HG03159 (cell line): Measurements from ENCODE around the gene DMGDH.

Experiments used
- ATAC-seq: cut with Tn5 transposase; IDR thresholded peaks from one replicate; pipeline ENCODE4 v1.9.1; 2021; ENCODE audit warnings: mild to moderate bottlenecking, moderate library complexity; ENCODE audit not compliant: unreplicated experiment

Gene DMGDH

DNA sequence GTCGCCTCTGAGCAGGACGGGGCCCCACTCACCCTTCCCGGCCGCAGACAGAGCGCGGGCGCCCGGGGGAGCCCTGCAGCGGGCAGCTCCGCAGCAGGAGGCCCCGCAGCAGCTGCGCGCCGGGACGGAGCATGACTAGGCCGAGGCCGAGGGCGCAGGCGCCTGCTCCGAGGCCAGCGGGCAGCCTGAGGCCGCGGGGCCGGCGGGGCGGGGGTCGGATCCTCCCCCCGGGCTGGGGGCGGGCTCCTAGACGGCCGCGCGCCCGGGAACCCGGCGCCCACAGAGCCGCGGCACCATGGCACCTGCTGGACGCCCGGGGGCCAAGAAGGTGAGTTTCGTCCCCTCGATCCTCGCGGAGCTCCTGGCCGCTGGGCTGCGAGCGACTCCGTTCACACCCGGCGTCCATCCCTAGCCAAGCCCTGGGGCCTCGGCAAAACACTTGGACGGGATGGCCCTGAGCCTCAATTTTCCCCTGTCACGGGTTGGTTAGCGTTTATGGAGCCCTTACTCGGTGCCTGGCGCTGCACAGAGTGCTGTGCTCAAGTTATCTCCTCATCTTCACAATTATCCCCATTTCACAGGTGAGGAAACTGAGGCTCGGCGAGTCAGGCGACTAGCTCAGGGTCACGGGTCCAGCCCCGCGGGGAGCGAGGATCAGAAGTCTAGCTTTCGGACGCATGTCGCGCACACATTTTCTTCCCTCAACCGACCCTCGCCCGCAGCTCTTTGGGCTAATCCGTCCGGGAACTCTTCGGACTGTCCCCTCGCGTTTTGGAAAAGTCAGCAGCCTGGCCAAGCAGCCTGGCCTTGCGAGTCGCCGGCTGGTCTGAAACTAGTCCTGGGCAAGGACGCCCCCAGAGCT, at the start of gene DMGDH, which contains the start of gene BHMT2:
DMGDH (minus strand) TSS at position 187 of the 862 bp plus-strand sequence; CDS start at position 133, 54 bp downstream.
BHMT2 (plus strand) TSS at position 280 of the 862 bp plus-strand sequence; CDS start at position 296, 16 bp downstream.
- ATAC-seq: no peak

DNA sequence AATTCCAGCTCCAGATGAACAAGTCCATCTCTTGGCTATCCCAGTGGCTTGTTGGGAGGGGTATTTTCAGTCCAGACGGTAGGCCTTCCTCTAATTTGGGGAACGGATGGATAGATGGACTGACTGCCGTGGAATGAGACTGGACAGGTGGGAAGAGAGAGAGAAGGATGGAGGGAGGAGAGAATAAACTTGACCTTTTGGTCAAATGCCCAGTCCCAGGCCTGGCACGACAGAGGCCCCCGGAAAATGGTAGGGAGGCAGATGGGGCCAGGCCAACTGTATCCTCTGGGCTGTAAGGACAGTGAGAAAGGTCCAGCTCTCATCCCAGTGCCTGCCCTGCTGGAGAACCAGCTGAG, 43.2 kb upstream of the DMGDH start:
- ATAC-seq: no peak

DNA sequence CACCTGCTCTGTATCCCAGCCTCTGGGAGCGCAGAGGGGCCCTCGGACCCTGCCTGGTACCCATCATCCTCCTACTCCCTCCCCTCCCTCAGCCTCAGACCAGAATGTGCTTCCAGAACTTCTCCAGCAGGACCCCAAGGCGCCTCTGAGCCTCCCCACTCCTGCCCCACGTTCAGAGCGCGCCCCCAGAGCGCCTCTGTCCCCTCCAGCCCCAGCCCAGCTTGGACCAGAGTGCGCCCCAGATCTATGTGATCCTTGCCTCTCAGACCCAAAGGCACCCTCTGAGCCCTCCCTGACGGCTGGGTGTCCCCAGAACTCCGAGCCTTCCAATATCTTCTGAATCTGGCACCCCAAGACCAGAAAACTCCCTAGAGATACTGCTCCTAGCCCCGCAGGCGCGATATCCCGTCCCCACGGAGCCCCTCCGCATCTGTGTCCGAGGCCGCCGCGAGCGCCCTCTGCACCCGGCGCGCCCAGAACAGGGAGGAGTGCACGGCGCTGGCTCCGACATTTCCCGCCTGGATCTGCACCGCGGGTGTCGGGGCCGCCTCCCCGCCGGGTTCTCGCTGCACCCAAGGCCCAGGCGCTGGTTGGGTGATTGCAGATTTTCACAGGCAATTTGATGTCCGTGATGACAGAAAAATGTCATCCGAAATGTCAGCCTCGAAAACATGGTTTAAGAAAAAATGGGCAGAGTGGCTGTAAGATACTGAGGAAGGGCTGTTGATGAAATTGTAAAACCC, 42.7 kb upstream of the DMGDH start:
- ATAC-seq: no peak

DNA sequence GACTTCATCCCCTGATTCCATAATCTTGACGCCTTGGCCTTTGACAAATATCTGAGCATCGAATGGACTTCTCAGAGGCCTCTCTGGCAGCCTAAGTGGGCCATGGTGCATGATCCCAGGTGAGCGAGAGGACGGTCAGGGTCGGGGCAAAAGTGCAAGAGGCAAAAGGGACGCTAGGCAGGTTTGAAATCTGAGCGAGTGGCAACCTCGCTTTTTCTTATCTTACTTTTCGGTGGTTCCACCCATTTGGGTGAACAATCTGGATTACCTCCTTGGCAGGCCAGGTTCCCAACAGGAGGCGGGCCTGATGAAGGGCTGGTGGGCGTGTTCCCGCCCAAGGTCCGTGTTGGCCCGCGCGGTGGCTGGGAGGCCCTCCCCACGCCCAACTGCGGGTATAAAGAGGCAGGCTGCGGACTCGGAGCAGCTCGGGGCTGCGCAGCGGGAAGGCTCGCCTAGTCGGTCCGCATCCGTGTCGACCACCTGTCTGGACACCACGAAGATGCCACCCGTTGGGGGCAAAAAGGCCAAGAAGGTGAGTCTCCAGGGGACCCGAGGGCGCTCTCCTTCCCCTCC, 42.0 kb upstream of the DMGDH start, which contains the start of gene BHMT:
BHMT (plus strand) TSS at position 423 of the 573 bp plus-strand sequence; CDS start at position 500, 77 bp downstream.
- no peak for ATAC-seq

DNA sequence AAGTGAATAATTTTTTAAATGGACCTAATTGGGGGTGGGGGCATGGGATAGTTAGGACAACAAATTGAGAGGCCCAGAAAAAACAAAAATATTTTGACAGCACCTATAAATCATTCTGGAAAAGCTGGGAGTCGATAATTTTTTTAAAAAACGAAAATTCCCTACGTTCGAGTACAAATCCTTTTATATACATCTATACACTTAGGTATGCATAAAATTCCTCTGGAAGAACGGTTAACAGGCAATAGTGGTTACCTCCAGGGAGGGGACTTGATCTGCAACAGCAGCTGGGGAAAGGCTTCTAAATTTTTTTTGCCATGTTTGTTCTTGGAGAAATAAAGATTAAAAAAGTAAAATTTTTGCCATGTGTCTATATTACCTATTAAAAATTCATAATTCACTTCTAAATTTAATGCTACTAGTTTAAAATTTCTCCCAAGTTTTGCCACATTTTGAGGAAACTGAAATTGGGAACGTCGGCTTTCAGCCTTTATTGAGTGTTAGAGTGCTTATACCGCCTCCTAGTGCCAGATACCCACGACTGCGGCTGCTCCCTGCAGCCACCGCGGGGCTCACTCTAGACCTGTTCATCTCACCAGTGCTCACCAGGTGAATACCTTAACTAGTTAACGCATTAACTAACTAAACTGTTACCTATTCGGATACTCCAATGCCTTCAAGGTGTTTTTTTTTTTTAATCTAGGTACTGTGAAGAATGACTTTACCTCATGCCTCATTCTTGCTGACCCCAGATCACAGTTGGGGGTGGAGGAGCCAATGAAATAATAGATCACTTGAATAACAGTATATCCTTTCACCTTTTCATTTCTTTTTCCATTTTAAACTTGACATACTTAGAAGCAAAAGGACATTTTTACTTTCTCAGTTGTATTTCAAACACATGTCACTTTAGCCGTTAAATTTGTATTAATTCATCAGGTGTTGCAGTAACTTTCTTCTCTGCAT, 40.3 kb upstream of the DMGDH start:
- ATAC-seq: no peak

DNA sequence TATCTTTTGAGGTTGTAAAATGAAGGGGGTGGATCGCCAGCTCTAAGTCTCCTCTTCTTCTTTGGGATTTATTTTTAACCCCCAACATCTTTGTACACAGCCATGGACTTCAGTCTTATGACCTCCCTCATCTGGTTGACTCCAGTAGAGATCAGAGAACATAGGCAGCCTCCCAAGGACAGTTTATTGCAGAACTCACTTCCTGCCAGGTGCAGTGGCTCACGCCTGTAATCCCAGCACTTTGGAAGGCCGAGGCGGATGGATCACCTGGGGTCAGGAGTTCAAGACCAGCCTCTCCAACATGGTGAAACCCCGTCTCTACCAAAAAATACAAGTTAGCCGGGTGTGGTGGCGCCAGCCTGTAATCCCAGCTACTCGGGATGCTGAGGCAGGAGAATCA, 39.3 kb upstream of the DMGDH start:
- ATAC-seq: no peak

DNA sequence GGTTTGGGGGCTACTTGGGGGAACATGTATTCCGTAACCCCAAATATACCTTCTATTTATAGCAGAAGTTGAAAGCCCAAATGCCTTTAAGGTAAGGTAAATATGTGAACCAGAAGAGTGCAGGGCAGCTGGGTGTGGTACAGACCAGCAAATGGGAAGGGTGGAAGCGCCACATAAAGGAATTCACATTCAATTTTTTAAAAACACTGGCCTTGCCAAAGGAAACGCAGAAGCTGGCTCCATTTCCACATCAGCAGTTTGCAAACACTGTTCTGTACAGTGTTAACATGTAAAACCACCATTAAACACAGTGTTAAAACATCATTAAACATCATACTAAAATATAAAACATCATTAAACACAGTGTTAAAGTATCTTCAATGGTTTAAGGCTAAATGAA, 38.6 kb upstream of the DMGDH start:
- no peak for ATAC-seq

DNA sequence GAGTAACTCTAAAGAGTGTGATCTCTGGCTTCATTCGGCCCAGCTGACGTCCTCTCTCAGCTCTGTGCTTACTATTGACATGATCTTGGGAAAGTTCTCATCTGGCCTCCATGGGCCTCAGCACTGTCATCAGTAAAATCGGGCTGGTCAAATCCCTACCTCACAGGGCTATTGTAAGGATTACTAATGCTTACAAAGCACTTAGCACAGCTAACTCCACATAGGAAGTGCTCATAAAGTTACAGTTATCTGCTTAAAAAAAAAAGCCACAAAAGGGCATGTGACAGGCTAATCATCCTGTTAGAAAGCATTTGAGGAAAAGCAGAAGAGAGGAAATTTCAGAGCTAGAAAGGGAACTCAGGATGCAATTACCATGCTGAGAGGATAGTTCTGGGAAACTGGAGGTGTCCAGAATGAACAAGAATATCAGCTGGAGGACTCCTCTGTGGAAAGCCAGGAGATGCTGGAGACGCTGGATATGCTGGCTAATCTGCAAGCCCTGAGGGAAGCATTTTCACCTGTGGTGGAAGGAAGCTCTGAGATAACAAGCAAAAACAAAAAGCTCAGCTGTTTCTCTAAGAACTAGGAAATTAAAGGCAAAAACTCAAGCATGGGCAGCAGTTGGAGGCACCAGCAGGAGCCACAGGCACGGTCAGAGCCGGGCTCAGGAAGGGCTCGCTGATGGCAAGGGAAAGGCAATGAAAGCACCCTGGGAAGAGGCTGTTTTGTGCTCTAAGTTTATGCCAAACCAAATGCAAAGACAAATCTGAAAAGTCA, 37.7 kb upstream of the DMGDH start:
- no peak for ATAC-seq

DNA sequence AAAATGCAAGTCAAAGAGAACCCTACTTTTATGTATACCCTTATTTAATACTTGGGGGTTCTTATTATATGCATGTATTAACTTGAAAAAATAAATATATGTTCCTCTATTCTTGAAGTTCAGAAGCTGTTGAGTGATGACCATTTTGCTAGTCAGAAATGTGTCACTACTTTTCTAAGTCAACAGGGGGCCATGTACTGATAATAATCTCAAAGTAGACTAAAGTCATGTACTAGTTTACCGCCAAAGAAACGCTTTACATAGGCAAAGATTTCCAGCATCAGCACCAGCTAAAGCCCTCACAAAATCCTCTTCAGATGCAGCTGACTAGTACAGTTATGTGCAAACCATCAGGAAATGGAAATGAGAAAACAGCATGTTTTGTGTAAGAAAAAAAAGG, 36.4 kb upstream of the DMGDH start:
- no peak for ATAC-seq

DNA sequence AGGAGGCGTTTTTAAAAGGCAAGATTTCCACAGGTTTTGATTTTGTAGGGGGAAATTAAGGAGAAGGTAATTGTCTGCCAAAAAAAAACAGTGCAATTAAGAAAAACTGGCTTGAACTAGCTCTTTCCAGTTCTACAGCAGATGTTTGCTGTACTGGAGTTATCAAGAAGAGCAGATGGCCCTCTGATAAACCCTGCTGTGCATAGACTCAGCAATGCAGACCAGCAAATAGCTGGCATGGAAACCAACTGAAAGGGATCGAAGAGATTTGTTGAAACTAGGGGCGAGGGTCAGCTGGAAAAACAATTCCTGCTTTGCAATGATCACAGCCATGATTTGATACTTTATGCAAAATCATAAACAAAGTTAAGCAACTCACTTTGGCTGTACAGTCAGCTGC, 24.3 kb upstream of the DMGDH start:
- no peak for ATAC-seq

DNA sequence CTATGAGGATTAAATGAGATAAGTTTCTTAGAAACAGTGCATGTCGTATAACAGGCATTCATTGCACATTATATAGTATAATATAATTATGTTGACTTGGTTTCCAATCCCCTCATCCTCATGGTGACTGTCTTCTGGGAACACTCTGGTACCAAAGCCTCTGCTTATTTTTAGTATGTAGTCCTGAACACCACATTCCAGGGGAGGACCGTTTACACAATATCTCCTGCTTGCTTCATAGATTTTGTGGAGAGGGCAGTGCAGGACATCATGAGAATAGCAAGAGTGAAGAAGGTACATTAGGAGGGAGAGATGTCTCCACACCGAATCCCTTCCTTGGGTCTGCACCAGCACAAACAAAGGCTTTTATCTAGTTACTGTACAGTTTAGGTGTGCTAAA, 21.6 kb upstream of the DMGDH start:
- ATAC-seq: no peak

DNA sequence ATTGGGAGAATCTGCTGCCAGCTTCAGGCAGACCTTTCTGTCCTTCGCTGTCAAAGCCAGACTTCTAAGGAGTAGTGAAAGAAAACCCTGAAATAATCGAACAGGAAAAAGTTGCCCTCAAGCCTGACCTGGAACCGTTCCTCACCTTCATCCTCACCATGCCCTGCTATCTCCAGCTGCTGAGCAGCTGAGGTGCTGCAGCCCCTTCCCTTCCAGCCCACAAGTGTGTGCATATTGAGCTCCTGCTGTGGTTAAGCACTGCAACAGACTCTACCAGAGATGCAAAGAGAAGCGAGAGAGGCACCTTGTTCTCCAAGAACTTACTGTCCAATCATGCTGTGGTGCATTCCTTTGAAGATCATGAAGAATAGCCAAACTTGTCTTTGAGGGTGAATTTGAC, 19.0 kb upstream of the DMGDH start:
- no peak for ATAC-seq

DNA sequence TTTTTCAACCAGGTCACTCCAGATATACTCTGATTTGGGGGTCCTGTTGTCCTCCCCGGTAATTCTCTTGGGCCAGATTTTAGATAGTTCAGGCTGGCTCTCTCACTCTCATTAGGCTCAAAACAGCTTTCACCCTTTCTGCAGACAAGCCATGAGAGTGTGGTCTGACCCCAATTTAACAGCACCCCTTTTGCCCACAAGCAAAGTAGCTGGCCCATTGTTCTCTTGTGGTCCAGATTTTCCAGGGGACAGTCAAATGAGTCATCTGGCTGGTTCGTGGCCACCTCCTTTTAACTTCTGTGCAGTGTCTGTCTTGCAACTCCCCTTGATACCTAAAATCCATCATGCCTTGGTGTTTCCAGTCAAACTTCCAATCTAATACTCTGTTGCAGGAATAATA, 16.6 kb upstream of the DMGDH start:
- no peak for ATAC-seq

DNA sequence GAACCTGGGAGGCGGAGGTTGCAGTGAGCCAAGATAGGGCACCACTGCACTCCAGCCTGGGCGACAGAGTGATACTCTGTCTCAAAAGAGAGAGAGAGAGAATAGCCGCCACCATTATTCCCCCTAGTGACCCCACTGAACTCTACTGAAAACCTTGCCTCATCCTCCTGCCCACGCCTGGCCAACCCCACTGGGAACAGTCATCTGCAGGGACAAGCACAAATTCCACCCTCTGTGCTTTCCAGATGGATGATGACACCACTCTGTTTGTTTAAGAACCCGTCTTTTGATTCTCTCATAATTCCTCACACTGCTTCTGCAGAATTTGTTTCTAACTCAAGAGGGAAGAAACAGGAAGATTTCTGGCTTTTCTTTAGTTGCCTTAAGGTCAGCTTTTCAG, 12.3 kb upstream of the DMGDH start:
- ATAC-seq: no peak

DNA sequence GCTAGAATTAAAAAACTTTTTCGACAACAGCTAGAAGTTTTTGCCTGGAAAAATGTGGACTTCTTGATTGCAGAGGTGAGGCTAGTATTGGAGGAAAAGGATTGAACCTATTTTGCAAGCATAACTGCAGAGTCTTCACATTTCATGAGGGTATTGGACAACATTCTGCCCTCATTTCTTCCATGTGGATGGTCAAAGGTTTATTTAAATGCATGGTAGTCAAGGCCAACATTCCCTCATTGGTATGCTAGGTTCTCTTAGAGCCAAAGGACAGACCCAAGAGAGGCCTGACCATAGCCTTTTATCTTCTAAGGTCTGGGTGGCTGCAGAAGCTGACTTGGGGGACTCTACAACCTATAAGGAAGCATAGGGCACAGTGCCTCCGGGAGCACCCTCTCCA, 11.3 kb upstream of the DMGDH start:
- no peak for ATAC-seq

DNA sequence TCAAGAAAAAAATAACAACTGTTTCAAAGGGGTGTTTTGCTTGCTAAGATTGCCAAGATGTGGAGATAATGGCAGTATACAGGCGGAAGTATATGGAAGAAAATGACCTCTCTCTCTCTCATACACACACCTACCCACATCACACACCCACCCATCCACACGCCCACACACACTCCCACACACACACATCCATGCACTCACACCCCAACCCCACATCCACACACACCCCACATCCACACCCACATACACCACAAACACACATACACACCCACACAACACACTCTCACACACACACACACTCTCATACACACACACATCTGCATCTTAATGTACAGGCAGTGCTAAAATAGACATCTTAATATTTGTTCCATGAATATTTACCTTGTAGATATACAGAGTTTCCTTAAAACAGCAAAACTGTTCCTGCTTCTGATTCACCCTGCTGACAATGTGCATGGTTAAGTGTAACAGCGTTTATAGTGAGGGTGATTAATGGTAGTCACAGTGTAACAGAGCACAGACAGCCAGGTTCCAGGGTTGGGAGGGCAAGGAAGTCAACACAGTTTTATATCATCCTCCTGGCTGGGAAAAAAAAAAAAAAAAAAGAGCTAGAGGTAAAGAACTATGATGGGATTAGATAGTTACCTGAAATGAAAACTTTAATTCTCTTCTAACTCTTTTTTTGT, 8.3 kb upstream of the DMGDH start:
- no peak for ATAC-seq

DNA sequence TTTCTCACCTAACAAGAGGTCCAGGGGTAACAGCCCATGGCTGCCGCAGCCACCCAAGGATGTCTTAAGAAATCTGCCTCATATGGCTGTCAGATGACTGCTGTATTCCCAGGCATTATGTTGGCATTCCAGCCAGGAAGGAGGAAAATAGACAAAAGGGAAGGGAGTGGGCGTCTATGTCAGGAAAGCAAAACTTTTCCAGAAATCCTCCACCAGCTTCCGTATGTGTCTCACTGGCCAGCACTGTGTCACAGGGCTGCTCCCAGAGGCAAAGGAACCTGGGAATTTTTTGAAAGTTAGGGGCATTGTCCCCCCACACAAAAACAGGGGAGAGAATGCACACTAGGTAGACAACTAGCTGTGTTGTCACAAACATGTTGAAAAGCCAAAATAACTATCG, 7.3 kb upstream of the DMGDH start:
- ATAC-seq: no peak

DNA sequence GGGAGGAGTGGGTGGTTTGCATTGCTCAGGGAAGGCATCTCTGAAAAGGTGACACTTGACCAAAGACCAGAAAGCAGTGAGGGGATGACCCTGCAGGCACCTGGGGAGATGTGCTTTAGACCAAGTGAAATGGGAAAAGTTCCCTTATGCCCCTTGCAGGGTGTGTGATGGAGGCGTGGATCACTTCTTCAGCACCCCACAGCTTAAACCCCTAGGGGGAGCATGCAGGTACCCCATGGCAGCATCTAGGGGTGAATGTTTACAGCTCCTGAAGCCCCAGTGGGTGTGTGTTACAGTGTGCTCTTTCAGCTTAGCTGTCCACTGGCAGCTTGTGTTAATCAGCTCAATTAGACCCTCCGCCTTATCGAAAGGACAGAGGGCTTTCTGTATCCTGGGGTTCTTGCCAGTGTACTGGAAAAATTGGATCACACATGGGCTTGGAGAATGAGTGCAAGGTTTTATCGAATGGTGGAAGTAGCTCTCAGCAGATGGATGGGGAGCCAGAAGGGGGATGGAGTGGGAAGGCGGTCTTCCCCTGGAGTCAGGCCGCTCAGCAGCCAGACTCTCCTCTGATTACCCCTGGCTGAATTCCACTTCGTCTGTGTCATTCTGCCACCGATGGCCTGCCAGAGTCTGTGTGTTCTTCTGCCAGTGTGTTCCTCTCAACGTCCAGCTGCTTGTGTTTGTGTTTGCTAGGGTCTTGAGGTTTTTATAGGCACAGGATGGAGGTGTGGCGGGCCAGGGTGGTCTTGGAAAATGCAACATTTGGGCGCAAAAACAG, 6.4 kb upstream of the DMGDH start:
- ATAC-seq: no peak
